ENCODE measurements around the gene CFAP74. TPM values are rescaled to one million over a fixed set of nuclear protein-coding genes. Genes with fewer than 3 reads are reported as not detected.

Gene CFAP74
- total and polyA plus RNA-seq, 2 of the 4 experiments (the other 2 are of a cell fraction) = not detected

- Histone ChIP-seq H3K18ac (ENCODE audit: low read depth, low read length) (no peak overlapping the region), H3K4me1 (ENCODE audit: control insufficient read depth, insufficient read depth, low read length) (no peaks in the 10 kb centered on the region), H3K9ac (ENCODE audit: low read depth, low read length) (no peak overlapping the region), H4K91ac (ENCODE audit: insufficient read depth, low read depth, low read length) (no peak overlapping the region), H2BK120ac (ENCODE audit: low read depth, low read length) (no peak overlapping the region), H3K36me3 (ENCODE audit: control insufficient read depth, insufficient read depth, low read length) (no peaks in the 10 kb centered on the region), H2BK20ac (ENCODE audit: low read depth, low read length) (no peak overlapping the region), H3K27ac (ENCODE audit: insufficient read depth, low read length) (no peak overlapping the region), H3K4me2 (ENCODE audit: low read depth, low read length) (no peak overlapping the region), H4K5ac (ENCODE audit: low read depth, low read length) (no peak overlapping the region), H3K56ac (ENCODE audit: extremely low read depth, insufficient read depth, low read length) (no peak overlapping the region), H4K20me1 (ENCODE audit: insufficient read depth, low read length) (no peaks in the 10 kb centered on the region), H3K9me1 (ENCODE audit: insufficient read depth, low read length) (peaks cover 7% of the 10 kb centered on the region; the same call in 1 of the 2 replicates), H3K4me3 (ENCODE audit: insufficient read depth, low read depth, low read length) (no peak overlapping the region), H3K27me3 (ENCODE audit: control insufficient read depth, insufficient read depth, low read length) (peaks cover 30% of the 10 kb centered on the region), H3K14ac (replicated peaks; ENCODE audit: low read depth, low read length) (no peak overlapping the region), H3K4ac (ENCODE audit: low read depth, low read length) (no peak overlapping the region), H2BK15ac (ENCODE audit: low read depth, low read length) (no peak overlapping the region), H2AFZ (replicated peaks; ENCODE audit: low read length, poor library complexity) (peak overlapping the region; percentile 43), H2BK5ac (ENCODE audit: low read depth, low read length, poor library complexity, severe bottlenecking) (no peak overlapping the region), H4K8ac (ENCODE audit: low read depth in 2 of 2, low read length in 2 of 2) (no peak overlapping the region), H3K9me3 (ENCODE audit: control insufficient read depth, insufficient read depth, low read length) (no peaks in the 10 kb centered on the region), H2AK9ac (replicated peaks; ENCODE audit: low read depth, low read length, poor library complexity) (no peak overlapping the region), H2AK5ac (ENCODE audit: low read depth, low read length) (no peak overlapping the region), H3K23ac (ENCODE audit: low read depth, low read length) (no peak overlapping the region), H3K79me1 (ENCODE audit: low read depth in 1 of 2, low read length in 2 of 2) (no peaks in the 10 kb centered on the region)
- DNase-seq = no peak
- no TSS peak for BruUV-seq (replicated peaks)
- CTCF ChIA-PET = interaction anchor here (2.7 kb wide), 1 partner anchor 102 kb away, joined by 10 read pairs; no protein-coding TSS in a partner anchor
- TF ChIP-seq SMC3 (IDR thresholded peaks at IDR 0.05; ENCODE audit: low read depth, low read length) = no peak
- no peak for TF ChIP-seq FOS (IDR thresholded peaks at IDR 0.05; ENCODE audit: low read depth, low read length)
- no peak for TF ChIP-seq USF2 (IDR thresholded peaks at IDR 0.05; ENCODE audit: low read depth, low read length)
- TF ChIP-seq POLR2A (IDR thresholded peaks at IDR 0.05; ENCODE audit: low read depth, low read length) = no peak
- TF ChIP-seq BHLHE40 (IDR thresholded peaks at IDR 0.05; ENCODE audit: low read depth, low read length) = no peak
- TF ChIP-seq RAD21 (IDR thresholded peaks at IDR 0.05; ENCODE audit: low read length) = no peak
- ATAC-seq (ENCODE audit: low read depth) = no peak
- in situ Hi-C loops (cut with MboI; ENCODE audit: low sequenced_read_pairs) = no loop called here
- POLR2A ChIA-PET (ENCODE audit: unreplicated experiment) = no interaction called here
- intact Hi-C loops (cut with micrococcal nuclease) = loop anchor here (5.0 kb wide), 1 partner anchor 229 kb away; no protein-coding TSS in a partner anchor
- dilution Hi-C loops (cut with HindIII; ENCODE audit: low sequenced_read_pairs, unreplicated experiment) = no loop called here
- 57% methylated on average over 26 of the region's 45 CpGs; no CpG with 5 or more reads in 1 of the 2 experiments for WGBS, 2 experiments (ENCODE audit: extremely low coverage in 2 of 2, insufficient read length in 1 of 2)
These were observed 60.6 kb downstream of the CFAP74 start for GRCh38 chr1:1942753-1943656.
